Ovary (tissue), 9 donors: ENCODE results near the gene UBE2S. TPM values are rescaled to one million over a fixed set of nuclear protein-coding genes. Genes with fewer than 3 reads are reported as not detected.

Experiments used
- DNase-seq, 5 donors: peaks; one replicate each; pipeline ENCODE4 v3.0.0-alpha.2; 2019 to 2020
- H3K27ac ChIP-seq, 2 donors: fragments of 200-600 bp; one replicate each; pipeline versions ENCODE4 v1.5.1 to v1.8.0; 2019 to 2022
- H3K27me3 ChIP-seq: fragments of 200-600 bp; one replicate; pipeline ENCODE4 v1.8.0; 2022
- H3K36me3 ChIP-seq: fragments of 200-600 bp; sonication (generic); one replicate; pipeline ENCODE4 v1.5.1; 2019
- H3K4me1 ChIP-seq: one replicate; pipeline ENCODE4 v1.8.1; 2013; ENCODE audit warnings: mild to moderate bottlenecking, moderate library complexity; ENCODE audit not compliant: insufficient read depth
- H3K4me3 ChIP-seq: fragments of 200-600 bp; sonication (generic); one replicate; pipeline ENCODE4 v1.5.1; 2017
- H3K9me3 ChIP-seq, 2 donors: fragments of 200-600 bp in 1 of 2; sonication (generic) in 1 of 2; one replicate each; pipeline versions ENCODE4 v1.5.1 to v1.8.1; 2013 to 2019; ENCODE audit warnings: mild to moderate bottlenecking in 1 of 2, moderate library complexity in 1 of 2
- CTCF ChIP-seq, 3 donors: fragments of 450-650 bp in 2 of 3; fragments of 200-600 bp in 1 of 3; IDR thresholded peaks; one replicate each; pipeline versions ENCODE4 v1.5.1 to v1.8.0; 2016 to 2022; ENCODE audit warnings: antibody characterized with exemption in 3 of 3, mild to moderate bottlenecking in 1 of 3
- EP300 ChIP-seq: sonication (generic); formaldehyde crosslinking; IDR thresholded peaks from one replicate; pipeline ENCODE4 v1.6.1; 2017; ENCODE audit warnings: antibody characterized with exemption
- POLR2A ChIP-seq: fragments of 450-650 bp; IDR thresholded peaks from one replicate; pipeline ENCODE4 v1.6.1; 2017; ENCODE audit warnings: antibody characterized with exemption, mild to moderate bottlenecking, moderate library complexity
- WGBS, 3 donors: extraction: QIAGEN DNeasy Blood & Tissue Kit in 1 of 3; methylation state at CpG; one replicate each; pipeline versions ENCODE4 v1.1.5 to v1.1.7; 2013 to 2017; 5-methylcytosine and 5-hydroxymethylcytosine counted together
- intact Hi-C, 4 donors: fragments of 100-400 bp; cut with DNase I; formaldehyde crosslinking; loops; one replicate each; pipeline versions ENCODE4 v1.11.0 to v1.15.1; 2022 to 2023
- polyA plus RNA-seq, 2 donors: library from polyadenylated mRNA; stranded (reverse); fragments of 200-250 nt in 1 of 2; fragments of 350-450 nt in 1 of 2; fragmentation: Illumina TruSeq in 1 of 2; extraction: RNeasy Lipid Tissue Mini Kit (QIAGEN cat#74804) in 1 of 2; gene quantifications; one replicate each; pipeline ENCODE4 v1.2.3, GENCODE V29; 2013 to 2014
- total RNA-seq, 7 donors: library from RNA; depleted of rRNA in 2 of 7; stranded (reverse); fragments of >200 nt in 2 of 7; fragmentation: NEBNext Ultra II Directional in 3 of 7; extraction: Animal tissue kit (Norgen Biotek cat#: 25700) in 3 of 7; gene quantifications; one replicate each; pipeline versions ENCODE4 v1.1.0 to v1.2.4, GENCODE V29; 2016 to 2023
- donor health status: DM: no; HTN: no; CAD: no; lungs with moderate emphysema.
- donor health status: DM: no; HTN: no; CAD: no.
- donor health status: Bipolar disorder and iron deficiency.
- donor health status: DM: yes; HTN: yes; CAD: no.
- donor health status: DM: no; HTN: no; CAD: no.
- donor health status: DM: yes; HTN: yes; CAD: no.

The UBE2S gene
- total and polyA plus RNA-seq, 9 donors: 3.2 to 30.1 (median 16.1) TPM

- 2 to 5% (median 4%) methylated on average over 21 of the region's 21 CpGs for WGBS, 3 donors
- no peak overlapping the region for H3K27ac ChIP-seq
- no peak for DNase-seq
- TF ChIP-seq POLR2A: no peak
- TF ChIP-seq CTCF (IDR thresholded peaks at IDR 0.05): no peak
- TF ChIP-seq EP300: no peak
- H3K4me1 ChIP-seq: no peaks in the 10 kb centered on the region
- no peaks in the 10 kb centered on the region for H3K27me3 ChIP-seq
- H3K36me3 ChIP-seq: no peaks in the 10 kb centered on the region
- H3K9me3 ChIP-seq: no peaks in the 10 kb centered on the region
- intact Hi-C loops: no loop called here
- no peak overlapping the region for H3K4me3 ChIP-seq
Observed at GRCh38 chr19:55441319-55441691, 33.7 kb upstream of the UBE2S start.

- 3 to 5% (median 5%) methylated on average over 29 to 39 of the region's 39 CpGs for WGBS, 3 donors
- intact Hi-C loops: no loop called here
- Histone ChIP-seq H3K4me3 (no peak overlapping the region), H3K27ac (no peak overlapping the region), H3K4me1 (no peaks in the 10 kb centered on the region), H3K36me3 (no peaks in the 10 kb centered on the region), H3K27me3 (no peaks in the 10 kb centered on the region), H3K9me3 (no peaks in the 10 kb centered on the region)
- no peak for TF ChIP-seq EP300
- no peak for TF ChIP-seq CTCF (IDR thresholded peaks at IDR 0.05)
- no peak for TF ChIP-seq POLR2A
- DNase-seq: no peak
Observed at GRCh38 chr19:55440411-55441105, 33.0 kb upstream of the UBE2S start.

GRCh38 chr19:55439052-55439451 is 31.5 kb upstream of the UBE2S start:
- Histone ChIP-seq H3K4me3 (no peak overlapping the region), H3K27ac (no peak overlapping the region), H3K27me3 (no peaks in the 10 kb centered on the region), H3K9me3 (no peaks in the 10 kb centered on the region), H3K36me3 (no peaks in the 10 kb centered on the region), H3K4me1 (no peaks in the 10 kb centered on the region)
- intact Hi-C loops: no loop called here
- DNase-seq: no peak
- TF ChIP-seq EP300 (no peak), CTCF (IDR thresholded peaks at IDR 0.05) (no peak)
- WGBS, 3 donors: 67 to 82% (median 82%) methylated on average over 5 of the region's 5 CpGs

- no peak overlapping the region for H3K27ac ChIP-seq
- TF ChIP-seq CTCF (IDR thresholded peaks at IDR 0.05): no peak
- TF ChIP-seq POLR2A: no peak
- no peak for TF ChIP-seq EP300
- no peaks in the 10 kb centered on the region for H3K36me3 ChIP-seq
- H3K27me3 ChIP-seq: no peaks in the 10 kb centered on the region
- H3K9me3 ChIP-seq: no peaks in the 10 kb centered on the region
- peak in 3 of 5 donors; percentile 46 to 71 (median 67) for DNase-seq
- no peaks in the 10 kb centered on the region for H3K4me1 ChIP-seq
- intact Hi-C loops: no loop called here
- no peak overlapping the region for H3K4me3 ChIP-seq
- WGBS, 3 donors: 1 to 2% (median 1%) methylated on average over 13 to 17 of the region's 17 CpGs
Observed at GRCh38 chr19:55437410-55437809, 29.8 kb upstream of the UBE2S start.
